GM12891 (cell line): ENCODE data around the gene TUBA8.

Experiments used
- POLR2A ChIP-seq: IDR thresholded peaks from 2 replicates; pipeline ENCODE4 v1.6.1; 2011; ENCODE audit warnings: low read depth, low read length, control low read depth
- POLR2AphosphoS5 ChIP-seq: IDR thresholded peaks from 2 replicates; pipeline ENCODE4 v1.6.1; 2011; ENCODE audit warnings: low read depth, low read length, control low read depth

DNA sequence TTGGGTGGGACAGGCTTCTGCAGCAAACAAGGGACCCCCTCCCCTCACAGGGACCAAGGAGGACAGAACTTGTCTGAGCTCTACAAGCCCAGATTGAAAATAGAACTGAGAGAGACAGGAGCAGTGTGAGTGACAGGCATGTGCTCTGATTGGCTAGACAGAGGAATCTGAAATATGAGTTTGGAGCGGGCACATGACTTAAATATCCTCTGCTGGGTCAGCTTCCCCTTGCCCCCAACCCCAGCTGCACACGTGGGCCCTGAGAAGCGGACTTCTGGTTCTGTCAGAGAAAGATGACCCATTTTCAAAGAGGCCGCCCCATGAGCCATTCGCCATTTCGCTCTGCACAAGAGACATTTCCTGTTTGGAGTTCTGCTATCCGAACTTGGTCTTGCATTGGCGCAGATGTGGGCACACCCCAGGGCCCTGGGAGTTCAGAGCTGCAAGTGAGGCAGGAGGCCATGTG lies 5.3 kb downstream of the TUBA8 start:
- TF ChIP-seq POLR2AphosphoS5 (no peak), POLR2A (no peak)
